Hippocampal formation (tissue), 2 donors: ENCODE results near the gene ALX4.

Source experiments
- DNase-seq, 2 donors: peaks; one replicate each; lab custom pipeline; 2025; lab: John Stamatoyannopoulos, UW

ALX4 gene

DNA sequence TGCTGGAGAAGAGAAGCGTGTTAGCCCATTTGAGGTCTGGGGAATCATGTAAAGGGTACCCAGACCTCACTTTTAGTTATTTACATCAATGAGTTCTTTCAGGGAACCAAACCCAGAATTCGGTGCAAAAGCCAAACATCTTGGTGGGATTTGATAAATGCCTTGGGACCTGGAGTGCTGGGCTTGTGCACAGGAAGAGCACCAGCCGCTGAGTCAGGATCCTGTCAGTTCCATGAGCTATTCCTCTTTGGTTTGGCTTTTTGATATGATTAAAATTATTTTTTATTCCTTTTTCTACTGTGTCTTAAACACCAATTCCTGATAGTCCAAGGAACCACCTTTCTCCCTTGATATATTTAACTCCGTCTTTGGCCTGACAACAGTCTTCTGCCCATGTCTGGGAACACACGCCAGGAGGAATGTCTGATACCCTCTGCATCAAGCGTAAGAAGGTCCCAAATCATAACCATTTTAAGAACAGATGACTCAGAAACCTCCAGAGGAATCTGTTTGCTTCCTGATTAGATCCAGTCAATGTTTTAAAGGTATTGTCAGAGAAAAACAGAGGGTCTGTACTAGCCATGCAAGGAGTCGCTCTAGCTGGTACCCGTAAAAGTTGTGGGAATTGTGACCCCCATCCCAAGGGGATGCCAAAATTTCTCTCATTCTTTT lies 65.2 kb downstream of the ALX4 start:
- DNase-seq, result no peak

- no peak for DNase-seq
Measured at GRCh38 chr11:44243595-44244343, 66.2 kb downstream of the ALX4 start.

DNA sequence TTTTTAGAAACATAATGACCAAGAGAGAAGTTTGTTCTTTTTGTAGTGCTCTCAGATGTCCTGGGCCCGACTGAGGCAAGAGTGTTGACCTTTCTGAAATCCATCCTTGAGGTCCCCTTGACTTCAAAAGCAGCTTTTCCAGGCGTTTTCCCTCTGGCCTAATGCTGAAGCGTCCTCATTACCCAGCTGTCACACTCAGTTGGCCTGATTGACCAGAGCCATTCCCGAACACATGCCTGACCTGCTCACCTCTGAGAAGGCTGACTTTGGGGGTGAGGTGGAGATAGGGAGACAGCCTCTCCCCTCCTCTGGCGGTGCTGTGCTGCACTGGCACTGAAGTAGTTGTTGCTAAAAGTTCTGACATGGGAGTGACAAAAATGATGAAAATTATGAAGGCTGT lies 66.9 kb downstream of the ALX4 start:
- no peak for DNase-seq

DNA sequence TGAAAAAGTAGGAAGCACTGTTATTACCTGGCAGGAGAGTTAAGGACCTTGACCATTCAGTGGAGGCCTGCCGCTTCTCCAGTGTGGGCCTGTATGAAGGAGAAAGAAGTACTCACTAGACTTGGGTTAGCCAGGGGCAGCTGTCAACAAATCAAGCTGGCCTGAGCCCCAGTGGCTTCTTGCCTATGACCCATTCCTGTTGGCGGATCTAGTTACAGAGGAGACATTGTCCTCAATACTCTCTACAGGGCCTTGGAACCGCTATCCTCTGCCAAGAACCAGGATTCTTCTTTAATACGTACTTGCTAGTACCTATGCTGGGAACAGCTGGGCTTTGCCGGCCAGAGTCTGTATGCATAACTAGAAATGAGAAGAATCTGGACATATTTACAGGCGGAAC lies 68.1 kb downstream of the ALX4 start:
- peak; percentile 2 to 38 for DNase-seq

DNA sequence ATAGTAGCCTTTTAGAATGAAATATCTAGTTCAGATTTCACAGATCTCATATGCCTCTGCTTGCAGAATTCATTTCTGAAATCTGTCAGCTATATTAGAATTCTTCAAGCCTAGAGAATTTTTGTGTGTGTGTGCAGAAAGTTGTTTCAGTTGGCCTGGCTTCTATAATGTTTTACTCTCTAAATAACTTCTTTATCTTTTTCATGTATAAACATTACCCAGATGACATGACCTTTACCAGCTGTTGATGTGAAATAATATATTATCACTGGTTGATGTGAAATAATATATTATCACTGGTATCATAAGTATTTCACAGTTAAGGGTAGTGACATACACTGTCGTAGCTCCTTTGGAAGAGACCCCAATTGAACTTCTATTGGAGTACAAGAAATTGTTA lies 72.8 kb downstream of the ALX4 start:
- DNase-seq, result no peak

DNA sequence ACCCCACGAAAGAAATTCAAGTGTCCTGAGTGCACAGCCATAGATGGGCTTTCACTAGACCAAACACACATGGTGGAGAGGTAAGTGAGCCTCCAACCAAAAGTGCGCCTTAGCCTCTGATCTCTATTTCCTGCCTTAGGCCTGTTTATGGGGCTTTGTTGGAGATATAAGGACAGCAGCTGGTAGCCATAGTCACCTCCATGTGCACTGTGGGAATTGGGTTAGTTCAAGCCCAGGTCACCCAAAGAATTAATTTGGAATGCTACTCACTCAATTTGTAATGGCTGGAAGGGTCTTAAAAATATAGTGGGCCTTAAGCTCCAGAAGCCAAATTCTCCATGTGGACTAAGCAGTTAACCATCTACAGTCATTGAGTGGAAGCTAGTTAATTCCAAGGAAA lies 73.6 kb downstream of the ALX4 start:
- no peak for DNase-seq

- no peak for DNase-seq
Measured at GRCh38 chr11:44235765-44236201, 74.2 kb downstream of the ALX4 start.

GRCh38 chr11:44229624-44230023 lies 80.3 kb downstream of the ALX4 start:
- no peak for DNase-seq

DNA sequence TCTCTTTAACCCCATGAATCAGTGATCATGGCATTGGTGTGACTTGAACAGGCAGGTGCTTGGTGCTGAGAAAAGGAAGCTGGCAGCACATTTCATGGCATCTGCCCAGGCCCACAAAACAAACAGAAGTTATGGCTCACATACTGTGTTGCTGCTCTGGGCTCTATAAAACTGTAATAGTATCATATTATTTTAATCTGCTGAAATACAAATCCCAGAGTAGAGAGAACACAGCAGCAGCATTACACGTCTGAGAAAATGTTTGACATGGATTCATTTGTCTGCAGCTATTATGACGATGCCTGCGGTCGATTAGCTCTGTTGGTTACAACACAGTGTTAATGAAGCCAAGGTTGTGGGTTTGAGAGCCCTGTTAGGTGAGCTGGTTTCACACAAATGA lies 80.8 kb downstream of the ALX4 start:
- no peak for DNase-seq

DNA sequence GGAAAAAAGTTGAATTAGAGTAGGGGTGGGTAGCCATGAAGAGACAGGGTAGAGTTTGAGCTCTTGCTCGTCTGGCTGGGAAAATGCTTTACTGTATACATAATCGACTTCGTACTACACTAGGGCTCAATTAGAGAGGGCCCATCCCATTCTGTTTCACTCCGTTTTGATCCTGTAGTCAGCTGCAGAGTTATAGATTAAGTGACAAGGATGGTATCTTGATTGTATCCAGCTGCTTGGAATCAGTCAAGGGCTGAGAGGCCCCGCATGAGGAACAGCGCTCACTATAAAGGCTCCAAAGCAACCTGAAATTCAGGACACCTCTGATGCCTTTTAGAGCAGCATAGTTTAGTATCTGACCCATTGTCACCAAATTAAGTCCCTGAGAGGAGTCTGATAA lies 81.6 kb downstream of the ALX4 start:
- no peak for DNase-seq

- DNase-seq, result no peak
Measured at GRCh38 chr11:44226945-44227344, 83.0 kb downstream of the ALX4 start.

DNA sequence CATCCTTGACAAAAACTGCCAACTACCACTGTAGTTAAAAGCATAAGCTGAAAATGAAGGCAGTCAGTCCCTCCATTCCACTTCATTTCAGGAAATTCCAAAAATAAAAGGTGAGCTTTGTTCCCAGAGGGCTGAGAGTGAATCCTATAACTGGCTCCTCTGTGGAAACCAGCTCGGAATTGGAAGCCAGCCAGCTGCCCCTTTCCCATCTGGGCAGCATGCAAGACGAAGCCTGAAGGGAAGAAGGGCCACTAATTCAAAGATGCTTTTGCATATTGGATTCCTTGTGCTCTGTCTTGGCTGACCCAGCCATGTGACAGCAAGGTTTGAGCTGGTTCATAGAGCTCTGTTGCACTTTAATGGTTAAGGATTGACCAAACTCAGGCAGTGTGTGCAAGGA lies 83.4 kb downstream of the ALX4 start:
- no peak for DNase-seq

DNA sequence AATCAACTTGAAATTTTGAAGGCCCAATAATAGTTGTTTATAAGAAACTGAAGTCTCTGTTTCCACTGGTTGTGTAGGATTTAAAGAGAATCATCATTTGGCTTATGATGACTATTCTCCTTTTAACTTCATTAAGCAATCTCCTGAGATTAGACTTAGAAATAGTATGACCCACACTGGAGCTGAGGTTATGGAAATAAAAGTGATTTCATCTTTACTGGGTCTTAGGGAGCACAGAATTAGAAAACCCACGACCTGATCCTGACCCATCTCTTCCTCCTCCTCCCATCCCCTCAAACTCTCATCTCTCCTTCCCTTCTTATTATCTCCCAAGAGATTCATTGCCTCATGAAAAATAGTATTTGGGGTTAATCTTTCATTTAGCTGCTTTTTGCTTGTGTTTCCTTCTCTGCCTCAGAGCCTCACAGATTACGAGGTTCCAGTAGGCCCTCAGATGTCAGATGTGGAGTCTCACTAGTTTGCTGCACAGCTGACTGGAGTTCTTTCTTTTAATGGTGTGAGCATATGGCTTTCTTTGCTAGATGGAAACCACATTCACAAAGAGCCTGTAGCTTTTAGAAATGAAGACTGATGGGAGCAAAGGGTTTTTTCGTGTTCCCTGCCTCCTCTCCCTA lies 85.0 kb downstream of the ALX4 start:
- no peak for DNase-seq

DNA sequence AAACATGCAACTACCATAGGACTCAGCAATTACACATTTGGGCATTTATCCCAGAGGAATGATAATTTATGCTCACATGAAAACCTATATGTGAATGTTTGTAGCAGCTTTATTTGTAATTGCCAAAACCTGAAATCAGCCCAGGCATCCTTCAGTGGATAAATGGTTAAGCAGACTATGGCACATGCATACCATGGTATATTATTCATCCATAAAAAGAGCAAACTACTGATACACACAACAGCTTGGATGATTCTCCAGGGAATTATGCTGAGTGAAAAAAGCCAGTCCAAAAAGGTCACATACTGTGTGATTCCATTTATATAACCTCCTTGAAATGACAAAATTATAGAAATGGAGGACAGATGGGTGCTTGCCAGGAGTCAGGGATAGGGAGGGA lies 86.7 kb downstream of the ALX4 start:
- no peak for DNase-seq

DNA sequence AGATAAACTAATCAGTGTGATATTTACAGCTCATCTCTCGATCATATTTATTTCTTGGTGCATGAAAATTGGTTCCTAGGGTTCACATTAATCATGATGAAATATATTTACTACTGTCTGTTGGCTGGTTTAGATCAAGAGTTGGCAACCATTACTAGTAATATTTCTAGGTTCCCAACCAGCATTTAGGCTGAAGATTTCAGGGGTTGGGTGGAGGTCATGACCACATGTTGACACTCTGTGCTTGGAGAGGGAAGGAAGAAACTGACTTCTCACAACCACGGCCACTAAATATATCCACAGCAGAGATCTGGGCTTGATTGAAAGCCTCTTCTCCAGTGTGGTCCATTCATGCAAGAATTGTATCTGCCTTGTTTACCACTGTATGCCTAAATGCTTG lies 87.9 kb downstream of the ALX4 start:
- no peak for DNase-seq

DNA sequence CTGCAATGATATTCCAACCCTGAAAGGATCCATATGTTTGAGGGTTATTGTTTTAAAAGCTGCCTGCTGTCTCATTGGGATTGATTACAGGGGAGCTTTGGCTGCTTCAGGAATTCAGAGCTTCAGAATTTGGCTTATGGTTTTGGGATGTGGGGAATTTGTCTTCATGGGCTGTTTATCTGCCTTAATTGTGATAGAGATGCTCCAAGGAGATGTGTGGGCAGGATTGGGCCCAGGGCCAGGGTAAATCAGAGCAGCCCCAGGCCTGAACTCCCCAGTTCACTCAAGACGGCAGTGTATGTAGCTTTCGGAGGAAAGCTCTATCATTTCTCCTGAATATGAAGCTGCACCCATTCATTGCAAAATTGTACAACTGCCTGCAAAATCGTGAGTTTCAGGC lies 88.5 kb downstream of the ALX4 start:
- DNase-seq, result no peak

DNA sequence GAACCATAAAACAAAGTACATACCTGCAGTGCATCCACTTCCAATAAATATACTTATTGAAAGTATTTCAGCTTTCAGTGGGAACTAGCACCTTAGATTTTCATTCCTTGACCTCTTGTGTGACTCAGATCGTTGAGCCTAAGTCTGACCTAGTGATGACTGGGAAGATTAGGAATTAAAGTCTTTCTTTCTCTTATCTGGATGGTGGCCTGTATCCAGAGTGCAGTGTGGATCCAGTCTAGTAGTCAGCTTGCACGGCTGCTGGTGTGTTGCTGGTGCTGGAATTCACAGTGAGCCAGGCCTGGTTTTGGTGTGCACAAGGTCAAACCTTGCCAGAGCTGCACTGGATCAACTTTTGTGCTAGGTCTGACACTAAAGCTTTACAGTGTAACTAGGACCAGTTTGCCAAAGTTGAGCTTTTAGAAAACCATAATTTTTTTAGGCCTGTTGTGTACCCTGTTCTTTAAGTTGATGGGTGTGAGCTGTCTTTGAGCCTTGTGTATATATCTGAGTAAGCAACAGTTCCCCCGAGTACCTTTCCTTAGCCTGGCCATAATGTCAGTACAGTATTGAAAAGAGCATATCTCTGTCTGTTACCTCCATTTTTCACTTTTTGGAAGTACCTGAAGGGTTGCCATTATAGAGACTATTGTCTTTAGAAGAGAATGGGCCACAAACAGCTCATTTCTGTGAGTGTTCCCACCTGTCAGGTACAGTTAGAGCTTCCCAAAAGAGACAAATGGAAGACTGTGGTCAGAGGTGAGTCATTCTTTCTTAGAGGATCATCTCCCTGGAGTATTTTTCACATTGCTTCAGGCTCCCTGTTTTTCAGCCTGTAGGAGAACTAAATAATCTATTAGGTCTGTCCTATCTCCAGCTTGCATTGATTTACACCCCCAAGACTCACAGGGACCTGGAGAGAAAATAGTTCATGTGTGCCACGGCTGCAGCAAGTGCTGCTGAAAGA lies 89.8 kb downstream of the ALX4 start:
- no peak for DNase-seq

DNA sequence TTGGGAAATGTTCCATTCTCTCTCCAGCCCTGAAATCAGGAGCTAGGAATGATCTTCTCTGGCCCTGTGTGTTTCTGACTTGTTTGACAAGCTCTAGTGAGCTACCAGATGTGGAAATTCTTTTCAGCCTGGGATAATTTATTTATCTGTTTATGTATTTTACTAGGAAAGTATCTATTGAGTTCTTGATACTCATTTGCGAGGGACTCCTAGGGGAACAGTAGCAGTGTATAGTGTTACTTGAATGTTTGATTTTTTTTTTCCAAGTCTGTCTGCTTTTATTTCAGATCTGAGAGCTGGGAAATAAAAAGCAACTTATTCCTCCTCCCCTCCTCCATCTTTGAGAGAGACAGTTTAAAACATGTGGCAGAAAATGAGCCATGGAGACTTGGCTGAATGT lies 92.5 kb downstream of the ALX4 start:
- DNase-seq, result no peak

GRCh38 chr11:44213148-44213547 lies 96.8 kb downstream of the ALX4 start:
- no peak for DNase-seq

DNA sequence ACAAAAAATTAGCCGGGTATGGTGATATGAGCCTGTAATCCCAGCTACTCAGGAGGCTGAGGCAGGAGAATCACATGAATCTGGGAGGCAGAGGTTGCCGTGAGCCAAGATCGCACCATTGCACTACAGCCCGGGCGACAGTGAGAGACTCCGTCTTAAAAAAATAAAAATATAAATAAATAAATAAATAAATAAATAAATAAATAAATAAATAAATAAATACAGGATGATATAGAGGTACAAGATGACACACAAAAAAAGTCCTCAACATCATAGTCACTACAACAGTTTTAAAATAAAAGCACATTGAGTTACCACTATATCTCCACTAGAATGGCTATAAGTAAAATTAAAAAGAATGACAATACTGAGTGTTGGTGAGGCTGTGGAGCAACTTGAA lies 97.8 kb downstream of the ALX4 start:
- DNase-seq, result no peak
